Effector CD8-positive, alpha-beta T cell (primary cell): Measurements from ENCODE around the gene DZIP1.

ENCODE experiments used
- DNase-seq: peaks from one replicate; lab custom pipeline; 2025; lab: John Stamatoyannopoulos, UW

Gene DZIP1

DNA sequence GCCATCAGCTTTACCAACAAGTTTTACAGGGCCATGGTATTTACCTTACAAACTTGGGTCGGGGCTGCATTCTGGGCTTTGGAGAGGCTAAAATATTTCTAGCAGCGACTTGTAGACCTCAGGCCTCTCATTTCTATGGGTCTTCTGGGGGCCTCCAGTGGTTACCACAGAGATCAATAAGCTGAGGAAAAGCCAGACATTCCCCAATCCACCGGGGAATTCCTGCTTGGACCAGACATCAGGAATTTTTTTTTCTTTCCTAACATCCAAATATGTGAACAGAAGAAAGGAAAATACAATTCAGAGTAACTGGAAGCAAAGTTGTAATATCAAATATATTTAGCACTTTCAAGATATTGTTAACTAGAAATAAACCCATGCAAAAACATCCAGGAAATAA is 1.5 kb downstream of the DZIP1 start:
- DNase-seq, result no peak

DNA sequence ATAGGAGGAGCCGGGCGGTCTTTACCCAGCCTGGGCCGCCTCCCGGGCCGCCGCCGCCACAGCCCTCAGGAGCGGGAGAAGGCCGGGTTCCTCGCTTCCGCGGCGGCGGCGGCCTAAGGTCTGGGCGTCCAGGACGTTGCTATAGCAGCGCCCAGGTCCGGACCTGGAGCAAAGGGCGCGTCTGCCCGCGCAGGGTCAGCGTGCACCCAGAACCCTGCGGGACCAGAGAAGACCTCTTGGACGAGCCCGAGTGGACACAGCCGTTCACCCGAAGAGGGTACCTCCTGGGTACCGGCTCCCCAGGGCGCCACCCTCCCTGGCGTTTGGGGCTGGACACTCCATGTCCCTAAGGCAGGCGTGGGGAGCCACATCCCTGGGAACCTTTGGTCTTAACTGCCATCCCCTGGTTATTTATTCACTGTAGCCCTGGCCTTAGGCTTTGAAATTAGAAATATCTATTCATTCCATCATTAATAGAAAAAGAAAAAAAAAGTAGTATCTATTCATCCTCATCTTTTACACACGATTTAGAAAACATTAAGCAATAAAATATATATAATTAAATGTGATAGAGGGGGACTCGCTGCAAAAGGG is 2.4 kb downstream of the DZIP1 start:
- no peak for DNase-seq

DNA sequence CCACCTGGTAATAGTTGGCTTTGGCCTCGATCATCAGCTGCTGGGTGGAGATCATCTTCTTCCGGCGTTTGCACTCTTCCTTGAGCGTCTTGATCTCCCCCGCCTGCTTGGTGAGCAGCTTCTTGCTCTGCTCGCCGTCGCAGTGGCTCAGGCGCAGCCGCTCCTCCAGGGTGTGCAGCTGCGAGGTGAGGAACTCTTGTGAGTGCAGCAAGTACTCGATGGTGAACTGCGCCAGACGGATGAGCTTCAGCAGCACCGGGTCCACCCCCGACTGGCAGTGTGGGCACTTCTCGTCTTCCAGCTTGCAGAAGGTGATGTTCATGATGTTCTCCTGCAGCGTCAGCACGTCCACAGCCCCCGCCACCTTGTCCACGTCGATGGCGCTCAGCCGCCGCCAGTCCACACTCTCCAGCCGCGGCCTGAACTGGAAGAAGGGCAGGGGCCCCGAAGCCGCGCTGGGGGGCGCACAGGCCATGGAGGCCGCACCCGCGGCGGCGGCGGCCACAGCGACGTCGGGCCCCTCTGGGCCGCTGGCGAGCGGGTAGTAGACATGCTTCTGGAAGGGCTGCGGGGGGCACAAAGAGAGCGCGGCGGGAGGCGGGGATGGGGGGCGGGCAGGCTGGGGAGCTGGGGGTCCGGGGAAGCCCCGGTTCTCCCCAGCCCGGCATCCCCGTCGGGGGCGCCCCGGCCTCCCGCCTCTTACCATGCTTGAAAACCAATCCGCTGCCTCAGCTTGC is 3.0 kb downstream of the DZIP1 start:
- no peak for DNase-seq

DNA sequence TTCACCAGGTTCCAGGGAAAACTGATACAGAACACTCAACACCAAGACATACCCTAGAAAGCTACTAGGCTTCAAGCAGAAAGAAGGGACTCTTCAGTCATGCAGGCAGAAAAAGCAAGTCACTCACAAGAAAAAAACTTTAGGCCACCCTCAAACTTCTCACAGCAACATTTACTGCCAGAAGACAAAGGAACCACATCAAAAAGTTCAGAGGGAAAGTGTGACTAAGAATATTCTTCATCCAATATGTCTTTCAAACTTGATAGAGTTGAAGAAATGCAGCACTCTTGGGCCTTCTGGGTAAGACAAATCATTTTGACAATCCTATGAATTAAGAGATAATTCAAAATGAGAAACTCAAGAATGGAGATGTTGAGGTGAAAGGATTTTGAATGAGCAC is 7.7 kb downstream of the DZIP1 start:
- DNase-seq, result no peak

DNA sequence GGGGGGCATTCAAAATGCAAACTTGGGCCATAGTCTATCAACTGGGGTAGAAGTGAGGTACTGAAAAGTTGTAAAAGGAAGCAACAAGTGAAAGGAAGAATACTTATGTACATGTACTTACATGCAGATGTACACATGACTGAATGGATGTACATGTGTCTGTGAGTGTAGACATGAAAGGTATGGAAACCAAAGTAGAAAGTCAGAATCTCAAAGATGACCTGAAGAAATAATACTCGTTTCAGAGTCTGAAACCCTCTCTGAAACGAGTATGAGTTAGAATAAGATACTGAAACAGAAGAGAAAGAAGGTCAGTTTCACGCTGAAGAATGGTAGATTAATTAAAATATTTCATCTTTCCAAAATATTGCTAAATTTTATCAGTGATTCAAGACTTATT is 13.9 kb downstream of the DZIP1 start:
- no peak for DNase-seq

DNA sequence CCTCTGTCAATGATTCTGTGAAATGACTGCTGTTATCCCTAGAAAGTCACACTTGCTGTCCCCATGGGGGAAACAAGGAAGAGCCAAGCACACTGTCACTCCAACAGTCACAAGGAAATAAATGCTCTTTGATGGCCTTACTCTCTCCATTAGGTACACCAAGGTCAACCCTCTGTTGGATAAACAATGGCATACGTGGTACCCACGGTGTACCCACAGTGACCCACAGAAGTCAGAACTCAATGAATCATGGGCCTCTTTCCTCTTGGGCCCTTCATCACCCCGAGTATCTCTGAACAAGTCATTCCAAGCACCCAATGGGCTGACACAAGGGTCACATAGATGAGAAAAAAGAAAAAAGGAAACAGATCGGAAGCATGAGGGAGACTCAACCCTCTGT is 15.4 kb downstream of the DZIP1 start:
- no peak for DNase-seq

DNA sequence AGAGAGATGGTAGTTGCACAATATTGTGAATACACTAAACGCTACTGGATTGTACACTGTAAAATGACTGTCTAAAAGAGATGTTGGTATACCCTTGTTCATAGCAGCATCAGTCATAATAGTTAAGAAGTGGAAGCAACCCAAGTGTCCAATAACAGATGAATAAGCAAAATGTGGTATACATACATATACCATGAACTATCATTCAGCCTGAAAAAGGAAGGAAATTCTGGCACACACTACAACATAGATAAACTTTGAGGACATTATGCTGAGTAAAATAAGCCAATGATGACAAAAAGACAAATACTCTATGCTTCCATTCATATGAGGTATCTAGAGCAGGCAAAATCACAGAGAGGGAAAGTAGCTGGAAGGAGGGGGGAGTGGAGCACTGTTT is 16.0 kb downstream of the DZIP1 start:
- no peak for DNase-seq

DNA sequence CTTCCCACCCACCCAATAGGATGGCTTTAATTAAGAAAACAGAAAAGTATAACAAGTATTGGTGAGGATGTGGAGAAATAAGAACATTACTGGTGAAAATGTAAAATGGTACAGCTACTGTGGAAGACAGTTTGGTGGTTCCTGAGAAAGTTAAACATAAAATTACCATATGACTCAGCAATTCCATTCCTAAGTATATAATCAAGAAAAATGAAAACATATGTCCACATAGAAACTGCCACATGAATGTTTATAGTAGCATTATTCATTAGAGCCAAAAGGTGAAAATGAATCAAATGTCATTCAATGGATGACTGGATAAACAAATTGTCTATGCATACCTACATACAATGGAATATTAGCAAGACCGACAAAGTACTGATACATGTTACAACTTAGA is 16.9 kb downstream of the DZIP1 start:
- no peak for DNase-seq

DNA sequence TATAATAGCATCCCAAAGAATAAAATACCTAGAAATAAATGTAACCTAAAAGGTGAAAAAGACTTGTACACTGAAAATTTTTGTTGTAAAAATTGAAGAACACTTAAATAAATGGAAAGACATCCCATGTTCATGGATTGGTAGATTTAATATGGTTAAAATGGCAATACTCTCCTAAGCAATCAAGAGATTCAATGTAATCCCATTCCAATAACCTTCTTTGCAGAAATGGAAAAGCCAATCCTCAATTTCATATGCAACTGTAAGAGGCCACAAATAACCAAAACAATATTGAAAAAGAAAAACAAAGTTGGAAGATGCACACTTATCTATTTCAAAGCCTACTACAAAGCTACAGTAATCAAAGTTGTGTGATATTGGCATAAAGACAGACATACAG is 17.7 kb downstream of the DZIP1 start:
- DNase-seq, result no peak

DNA sequence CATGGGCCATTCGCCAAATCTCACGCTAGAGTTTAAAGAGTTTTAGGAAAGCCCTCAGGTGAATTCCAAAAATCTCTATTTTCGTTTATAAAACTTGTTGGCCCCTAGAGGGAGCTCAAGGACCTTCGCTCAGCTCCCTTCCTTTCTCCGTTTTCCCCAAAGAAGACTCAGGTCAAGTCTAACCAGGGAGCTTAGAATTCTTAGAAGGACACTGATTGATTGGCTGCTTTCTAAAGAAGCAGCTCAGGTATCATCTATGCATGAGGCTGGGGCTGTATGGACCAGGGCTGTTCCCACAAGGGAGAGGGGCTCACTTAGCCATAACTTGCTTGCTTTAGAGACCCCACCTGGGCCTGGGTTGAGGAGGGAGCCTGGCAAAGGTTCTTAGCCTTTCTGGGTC is 20.5 kb downstream of the DZIP1 start:
- DNase-seq, result no peak

DNA sequence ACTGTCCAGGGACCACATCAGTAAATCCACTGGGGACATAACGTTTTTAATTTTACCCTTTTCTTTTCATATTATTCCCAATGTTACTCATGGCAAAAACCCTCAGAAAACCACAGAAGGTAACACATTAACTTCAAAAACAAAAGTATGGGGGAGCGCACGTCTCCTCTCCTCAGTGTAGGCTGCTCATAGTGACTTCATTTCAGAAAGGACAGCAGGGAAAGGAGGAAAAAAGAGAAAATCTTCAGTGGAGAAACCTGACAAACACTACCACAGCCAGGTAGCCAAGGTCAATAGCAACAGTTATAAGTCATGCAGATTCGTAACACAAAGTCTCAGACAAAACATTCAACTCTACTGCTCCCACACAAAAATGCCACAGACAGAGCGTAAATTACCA is 21.4 kb downstream of the DZIP1 start:
- DNase-seq, result no peak

DNA sequence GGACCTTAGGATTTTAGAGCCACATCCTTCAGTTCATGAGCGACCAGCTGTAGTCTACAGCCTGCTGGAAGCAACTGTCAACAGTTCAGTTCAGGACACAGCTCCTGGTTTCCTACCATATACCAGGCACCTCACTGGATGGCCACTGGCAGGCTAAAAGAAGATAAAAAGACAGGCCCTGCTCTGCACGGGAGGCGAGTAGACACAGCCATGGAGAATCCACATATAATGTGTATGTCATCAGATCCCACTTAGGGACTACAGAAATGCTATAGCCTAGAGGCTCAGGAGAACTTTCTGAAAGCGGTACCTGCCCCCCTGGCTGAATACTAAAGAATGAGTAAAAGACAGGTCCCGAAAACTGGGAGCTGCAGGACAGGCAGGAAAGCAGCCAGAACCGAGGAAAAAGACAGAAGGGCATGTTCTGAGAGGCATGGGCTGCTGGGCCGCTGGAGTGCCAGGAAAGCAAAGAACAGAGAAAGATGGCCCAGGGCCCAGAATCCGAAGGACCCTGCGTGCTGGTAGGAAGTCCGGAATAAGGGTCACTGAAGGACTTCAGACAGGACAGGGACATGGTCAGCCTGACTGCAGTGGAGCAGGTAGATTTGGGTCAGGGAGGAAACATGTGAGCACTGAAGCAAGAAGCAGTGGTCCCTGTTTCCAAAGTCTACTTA is 23.5 kb downstream of the DZIP1 start:
- DNase-seq, result no peak

DNA sequence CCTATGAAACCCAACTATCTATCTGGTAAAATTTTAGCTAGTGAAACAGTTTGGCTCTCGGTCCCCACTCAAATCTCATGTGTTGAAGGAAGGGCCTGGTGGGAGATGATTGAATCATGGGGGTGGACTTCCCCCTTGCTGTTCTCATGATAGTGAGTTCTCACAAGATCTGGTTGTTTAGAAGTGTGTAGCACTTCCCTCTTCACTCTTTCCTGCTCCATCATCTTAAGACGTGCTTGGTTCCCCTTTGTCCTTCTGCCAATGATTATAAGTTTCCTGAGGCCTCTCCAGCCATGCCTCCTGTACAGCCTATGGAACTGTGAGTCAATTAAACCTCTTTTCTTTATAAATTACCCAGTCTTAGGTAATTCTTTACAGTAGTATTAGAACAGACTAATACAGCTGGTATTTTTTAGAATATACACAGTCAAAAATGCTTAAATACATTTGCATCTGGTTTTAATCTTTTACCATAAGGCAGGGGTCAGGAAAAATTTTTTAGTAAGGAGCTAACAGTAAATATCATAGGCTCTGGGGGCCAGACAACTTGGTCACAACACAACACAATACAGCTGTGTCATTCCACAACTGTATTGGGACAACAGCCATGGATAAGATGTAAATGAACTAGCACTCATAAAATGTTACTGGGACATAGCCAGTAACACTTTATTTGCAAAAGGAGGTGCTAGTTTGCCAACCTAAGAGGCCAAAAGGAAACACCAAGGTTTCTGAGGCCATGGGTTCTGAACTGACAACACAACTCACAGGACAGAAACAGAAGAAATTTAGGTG is 24.3 kb downstream of the DZIP1 start:
- DNase-seq, result no peak

DNA sequence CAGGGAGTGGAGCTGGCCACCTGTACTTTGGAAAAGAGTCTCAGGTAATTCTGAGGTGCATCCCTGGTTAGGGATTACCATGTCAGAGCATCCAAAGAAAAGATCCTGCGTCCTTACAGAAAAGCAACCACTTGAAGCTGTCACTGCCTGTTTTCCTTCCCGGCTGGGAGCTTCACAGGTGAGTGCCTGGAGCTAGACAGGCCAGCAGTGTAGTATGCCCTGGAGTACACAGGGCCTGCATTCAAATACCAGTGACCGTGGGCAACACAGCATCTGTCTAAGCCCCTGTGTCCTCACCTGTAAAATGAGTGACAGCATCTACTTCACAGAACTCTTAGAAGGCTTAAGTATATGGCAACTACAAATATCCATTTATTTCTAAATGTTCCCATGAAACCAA is 29.0 kb downstream of the DZIP1 start:
- DNase-seq, result no peak

DNA sequence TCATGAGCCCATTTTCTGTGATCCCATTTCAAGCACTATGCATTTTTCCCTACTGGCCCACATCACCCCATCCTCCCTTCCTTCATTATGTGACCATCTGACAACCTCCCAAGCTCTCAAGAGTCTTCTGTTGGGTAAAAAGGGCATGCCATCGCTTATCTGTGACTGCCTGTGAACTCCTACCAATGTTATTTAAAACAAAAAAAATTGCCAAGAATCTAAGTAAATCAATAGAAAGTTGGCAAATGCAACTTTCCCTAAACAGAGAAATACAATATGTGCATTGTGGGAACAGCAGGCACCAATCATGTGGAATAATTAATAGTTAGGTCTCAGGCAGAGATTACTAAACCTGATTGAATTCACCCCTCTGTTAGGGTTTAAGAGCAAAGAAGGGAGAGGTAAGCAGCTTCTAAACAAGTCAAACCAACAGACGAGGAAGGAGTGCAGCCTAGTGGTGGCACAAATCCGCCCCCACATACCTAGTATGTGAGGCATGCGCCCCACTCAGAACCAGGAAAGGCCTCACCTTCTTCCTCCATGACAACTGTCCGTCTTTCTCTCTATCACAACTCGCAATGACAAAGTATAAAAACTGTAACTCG is 29.8 kb downstream of the DZIP1 start:
- DNase-seq, result no peak

DNA sequence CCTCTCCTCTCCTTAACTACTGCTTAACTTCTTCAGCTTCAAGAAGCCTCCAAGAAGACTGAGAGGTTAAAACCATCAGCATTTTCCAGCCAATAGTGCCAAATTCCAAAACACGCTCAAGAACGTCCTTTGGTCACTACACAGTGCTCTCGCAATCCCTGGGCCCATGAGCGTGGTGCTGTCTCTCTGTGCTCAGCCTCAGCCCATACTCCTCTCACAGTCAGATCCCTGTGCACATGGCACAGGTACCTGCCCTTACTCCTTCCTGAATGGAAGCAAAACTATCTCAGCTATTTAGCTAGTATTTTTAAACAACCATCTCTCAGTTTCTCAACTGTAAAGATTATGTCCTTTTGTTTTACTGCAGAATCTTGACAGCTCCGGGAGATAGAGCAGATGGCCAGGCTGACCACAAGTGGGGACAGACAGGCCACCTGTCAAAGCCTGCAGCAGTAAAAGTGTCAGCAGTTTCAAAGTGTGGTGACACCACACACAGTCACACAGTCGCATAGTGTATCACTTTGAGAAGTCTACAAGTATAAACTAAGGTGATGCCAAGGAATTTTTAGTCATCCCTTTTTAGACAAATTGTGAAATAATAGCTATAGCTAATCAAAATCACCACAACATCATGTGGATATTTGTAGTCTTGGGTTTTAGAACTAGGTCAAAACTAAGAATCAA is 35.7 kb downstream of the DZIP1 start:
- DNase-seq, result no peak

DNA sequence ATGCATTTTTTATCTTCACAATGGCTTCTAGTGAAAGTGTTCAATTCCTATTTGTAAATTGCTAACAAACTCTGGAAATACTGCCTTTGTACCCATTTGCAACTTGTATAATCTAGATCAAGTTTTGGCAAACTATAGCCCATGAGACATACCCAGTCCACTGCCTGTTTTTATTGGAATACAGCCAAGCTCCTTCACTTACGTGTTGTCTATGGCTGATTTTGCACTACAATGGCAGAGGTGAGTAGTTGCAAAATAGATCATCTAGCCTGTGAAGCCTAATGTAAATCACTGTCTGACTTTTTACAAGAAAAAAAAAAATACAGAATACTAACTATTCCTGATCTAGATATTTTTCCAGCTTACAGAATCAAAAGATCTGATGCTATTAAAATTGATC is 37.1 kb downstream of the DZIP1 start:
- no peak for DNase-seq

DNA sequence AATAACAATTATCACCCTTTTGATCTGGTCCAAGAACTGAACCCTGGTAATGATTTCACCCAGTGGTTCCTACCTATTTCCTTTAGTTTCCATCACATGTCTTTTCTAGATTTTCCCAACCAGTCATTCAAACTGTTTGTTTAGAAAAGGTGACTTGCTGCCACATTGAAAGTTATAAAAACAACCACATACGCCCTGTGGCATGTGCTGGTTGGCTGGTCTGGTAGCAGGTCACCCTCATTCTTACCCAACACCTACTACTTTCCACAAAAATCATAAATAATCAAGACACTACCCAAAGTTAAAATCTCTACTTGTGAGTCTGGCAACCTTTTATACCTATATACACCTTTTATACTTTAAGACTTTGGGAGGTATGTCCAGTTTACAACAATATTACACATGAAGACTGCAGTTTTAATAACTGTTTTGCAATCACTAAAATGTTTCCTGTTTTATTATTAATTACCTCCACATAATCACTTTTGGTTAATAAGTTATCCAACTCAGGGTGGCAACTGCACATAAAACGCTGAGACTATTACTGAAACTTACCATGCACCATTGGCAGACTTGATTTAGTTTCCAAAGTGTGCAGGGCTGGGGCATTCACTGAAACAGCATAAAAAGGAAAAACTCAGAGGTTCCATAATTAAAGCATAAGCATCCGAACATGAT is 38.9 kb downstream of the DZIP1 start:
- no peak for DNase-seq

DNA sequence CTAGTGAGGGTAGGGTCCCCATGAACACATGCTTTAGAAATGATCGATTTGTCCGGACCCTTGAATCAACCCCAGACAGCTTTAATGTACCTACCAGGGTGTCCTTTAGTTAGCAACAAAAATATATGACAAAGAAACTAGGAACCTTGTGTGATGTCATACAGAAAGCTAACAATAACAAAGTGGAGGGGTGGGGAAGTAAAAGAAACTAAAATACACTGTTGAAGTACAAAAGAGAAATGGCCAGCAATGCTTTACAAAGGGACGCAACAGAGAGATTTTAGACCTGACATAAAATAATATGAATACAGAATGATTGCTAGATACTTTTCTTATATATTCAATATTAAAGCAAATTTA is 40.0 kb downstream of the DZIP1 start:
- no peak for DNase-seq

DNA sequence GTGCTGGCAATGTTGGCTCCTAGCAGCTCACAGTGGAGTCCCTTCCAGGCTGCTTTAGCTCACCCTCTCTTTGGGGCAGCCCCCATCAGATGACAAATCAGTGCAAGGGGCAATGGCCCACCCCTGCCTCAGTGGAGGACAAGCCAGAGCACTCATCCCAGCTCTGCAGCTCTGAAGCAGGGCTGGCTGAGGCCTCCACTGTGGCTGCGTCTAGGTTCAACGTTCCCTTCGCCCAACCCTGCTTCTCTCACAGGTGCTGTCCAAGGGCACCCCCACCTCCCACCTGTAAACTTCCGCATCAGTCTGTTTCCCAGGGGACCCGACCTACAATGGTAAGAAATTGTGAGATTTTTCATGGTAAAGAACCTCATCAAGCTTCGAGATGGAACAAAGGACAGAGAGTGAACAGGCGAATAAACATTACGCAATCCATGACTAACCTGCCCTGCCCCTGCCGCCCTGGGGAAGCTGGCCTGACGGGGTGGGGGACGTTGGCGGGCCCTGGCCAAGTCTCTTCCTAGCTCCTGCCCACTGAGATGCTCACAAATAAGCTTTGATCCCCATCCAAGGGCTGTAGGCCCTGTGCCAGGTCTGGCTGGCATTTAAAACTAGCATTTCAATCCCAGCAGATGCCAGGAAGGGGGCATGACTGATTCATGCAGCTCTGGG is 40.5 kb downstream of the DZIP1 start:
- DNase-seq, result no peak

DNA sequence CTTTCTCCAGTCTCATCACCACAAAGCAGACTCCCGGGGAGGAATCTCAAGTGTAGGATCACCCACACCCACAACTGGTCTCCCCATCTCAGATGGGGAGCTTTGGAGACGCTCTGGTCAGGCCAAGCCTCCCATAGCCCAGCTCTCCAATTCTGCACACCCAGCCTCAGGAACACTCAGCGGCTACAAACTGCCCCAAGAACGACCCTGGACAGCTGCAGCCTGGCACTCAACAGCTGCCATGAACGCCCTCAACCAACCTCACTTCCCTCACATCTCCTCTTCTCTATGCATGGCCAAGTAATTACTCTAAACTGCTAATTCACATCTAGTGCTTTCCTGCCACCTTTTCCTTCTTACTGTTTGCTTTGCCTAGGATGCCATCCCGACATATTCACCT is 42.6 kb downstream of the DZIP1 start:
- DNase-seq, result no peak
